Stomach (tissue), 9 donors: ENCODE data around the gene CELSR1. TPM values are rescaled to one million over a fixed set of nuclear protein-coding genes. Genes with fewer than 3 reads are reported as not detected.
"Not testable (repeated sequence)": the region's sequence is repeated elsewhere in the genome, so short reads cannot be mapped to it uniquely, and the experiment has no call there.

Experiments
- DNase-seq, 2 donors: peaks; one replicate each; pipeline versions ENCODE4 v3.0.0 to v3.0.0-alpha.2; 2013 to 2019
- H3K27ac ChIP-seq, 5 donors: fragments of 200-600 bp in 4 of 5; sonication (generic) in 4 of 5; one replicate each; pipeline ENCODE4 v1.5.1; 2013 to 2019; ENCODE audit warnings: mild to moderate bottlenecking in 1 of 5, moderate library complexity in 1 of 5
- H3K27me3 ChIP-seq, 3 donors: fragments of 200-600 bp; sonication (generic); one replicate each; pipeline ENCODE4 v1.5.1; 2017 to 2019; ENCODE audit warnings: mixed run types in 1 of 3
- H3K36me3 ChIP-seq, 4 donors: fragments of 200-600 bp; sonication (generic); 1 replicate in 3 of 4; 2 replicates in 1 of 4; pipeline ENCODE4 v1.5.1; 2016 to 2019
- H3K4me1 ChIP-seq, 4 donors: fragments of 200-600 bp; sonication (generic); one replicate each; pipeline ENCODE4 v1.5.1; 2016 to 2019
- H3K4me3 ChIP-seq, 4 donors: fragments of 200-600 bp; sonication (generic) in 3 of 4; one replicate each; pipeline ENCODE4 v1.5.1; 2016 to 2019; ENCODE audit warnings: mild to moderate bottlenecking in 1 of 4
- H3K9me3 ChIP-seq, 4 donors: fragments of 200-600 bp; sonication (generic); one replicate each; pipeline ENCODE4 v1.5.1; 2016 to 2019
- EP300 ChIP-seq: sonication (generic); formaldehyde crosslinking; IDR thresholded peaks from one replicate; pipeline ENCODE4 v1.6.1; 2017; ENCODE audit warnings: antibody characterized with exemption
- POLR2A ChIP-seq, 4 donors: fragments of 450-650 bp; IDR thresholded peaks; one replicate each; pipeline ENCODE4 v1.6.1; 2016; ENCODE audit warnings: antibody characterized with exemption in 4 of 4, control low read depth in 2 of 4, mild to moderate bottlenecking in 1 of 4, moderate library complexity in 1 of 4
- POLR2AphosphoS5 ChIP-seq, 3 donors: sonication (generic); formaldehyde crosslinking; IDR thresholded peaks; one replicate each; pipeline ENCODE4 v1.6.1; 2016; ENCODE audit warnings: antibody characterized with exemption in 3 of 3
- WGBS, 5 donors: extraction: QIAGEN DNeasy Blood & Tissue Kit in 3 of 5; methylation state at CpG; one replicate each; pipeline versions ENCODE4 v1.1.5 to v1.1.7; 2013 to 2018; 5-methylcytosine and 5-hydroxymethylcytosine counted together
- intact Hi-C: fragments of 100-400 bp; cut with DNase I; formaldehyde crosslinking; loops from one replicate; pipeline ENCODE4 v1.15.1; 2023; ENCODE audit warnings: low total_unique reads
- polyA plus RNA-seq, 3 donors: library from polyadenylated mRNA; stranded (reverse); fragments of 200-250 nt; gene quantifications; one replicate each; pipeline ENCODE4 v1.2.3, GENCODE V29; 2013
- total RNA-seq, 5 donors: library from RNA; depleted of rRNA; stranded (reverse); fragments of >200 nt; gene quantifications; one replicate each; pipeline versions ENCODE4 v1.1.0 to v1.2.3, GENCODE V29; 2014 to 2016
- TF ChIP-seq, protein P1 (sequence below), 7 experiments: fragments of 450-650 bp in 4 of 7; fragments of 200-600 bp in 3 of 7; sonication (generic) in 3 of 7; IDR thresholded peaks; one replicate each; pipeline ENCODE4 v1.5.1; 2016 to 2019; ENCODE audit warnings: antibody characterized with exemption in 7 of 7, control low read depth in 2 of 7, mild to moderate bottlenecking in 1 of 7
- donor health status: healthy with polysubstance abuse.
- donor health status: Bipolar disorder and iron deficiency.
- donor health status: healthy.

The CELSR1 gene
- total and polyA plus RNA-seq, 8 donors = 0.29 to 78.2 (median 13.4) TPM

DNA sequence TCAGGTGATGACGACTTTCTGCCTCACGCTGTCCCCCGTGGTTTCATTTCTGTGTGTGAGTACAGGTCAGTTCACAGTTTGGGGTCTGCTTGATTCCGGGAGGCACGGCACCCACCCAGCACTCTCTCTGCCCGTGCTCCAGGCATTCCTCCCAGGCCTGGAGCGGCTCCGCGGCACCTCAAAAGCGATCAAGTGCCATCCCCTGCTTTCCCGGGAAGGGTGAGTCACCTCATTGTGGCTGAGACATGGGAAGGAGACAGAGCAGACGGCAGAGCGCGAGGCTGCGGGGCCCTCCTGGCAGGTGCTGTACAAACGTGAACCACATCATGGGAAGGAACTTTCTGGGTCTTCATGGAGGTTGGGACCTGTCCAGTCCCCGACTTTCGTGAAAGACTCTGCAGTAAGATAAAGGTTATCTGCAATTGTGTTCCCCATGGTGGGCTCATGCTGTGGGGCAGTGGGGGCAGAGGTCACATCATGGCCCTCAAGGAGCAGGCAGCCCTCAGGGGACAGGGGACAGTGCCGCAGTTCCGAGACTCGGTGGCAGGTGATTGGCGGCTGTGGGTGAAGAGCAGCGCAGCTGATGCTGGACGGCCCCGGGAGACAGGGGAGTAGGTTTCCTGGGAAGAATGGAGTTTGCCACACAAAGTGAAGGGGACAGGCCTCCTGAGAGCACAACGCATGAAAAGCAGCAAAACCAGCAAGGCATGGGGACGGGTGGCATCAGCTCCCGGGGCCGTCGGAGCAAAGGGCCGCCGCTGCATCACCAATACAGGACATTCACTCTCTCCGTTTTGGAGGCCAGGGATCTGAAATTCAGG is 65.3 kb downstream of the CELSR1 start:
- H3K4me1 ChIP-seq = peaks cover 0 to 6% (median 3%) of the 10 kb centered on the region in 4 donors
- WGBS, 5 donors = 84 to 92% (median 91%) methylated on average over 33 of the region's 33 CpGs
- H3K36me3 ChIP-seq = no peaks in the 10 kb centered on the region
- TF ChIP-seq POLR2A (IDR thresholded peaks at IDR 0.05) (no peak), EP300 (no peak), POLR2AphosphoS5 (IDR thresholded peaks at IDR 0.05) (no peak)
- TF ChIP-seq, protein P1, sequence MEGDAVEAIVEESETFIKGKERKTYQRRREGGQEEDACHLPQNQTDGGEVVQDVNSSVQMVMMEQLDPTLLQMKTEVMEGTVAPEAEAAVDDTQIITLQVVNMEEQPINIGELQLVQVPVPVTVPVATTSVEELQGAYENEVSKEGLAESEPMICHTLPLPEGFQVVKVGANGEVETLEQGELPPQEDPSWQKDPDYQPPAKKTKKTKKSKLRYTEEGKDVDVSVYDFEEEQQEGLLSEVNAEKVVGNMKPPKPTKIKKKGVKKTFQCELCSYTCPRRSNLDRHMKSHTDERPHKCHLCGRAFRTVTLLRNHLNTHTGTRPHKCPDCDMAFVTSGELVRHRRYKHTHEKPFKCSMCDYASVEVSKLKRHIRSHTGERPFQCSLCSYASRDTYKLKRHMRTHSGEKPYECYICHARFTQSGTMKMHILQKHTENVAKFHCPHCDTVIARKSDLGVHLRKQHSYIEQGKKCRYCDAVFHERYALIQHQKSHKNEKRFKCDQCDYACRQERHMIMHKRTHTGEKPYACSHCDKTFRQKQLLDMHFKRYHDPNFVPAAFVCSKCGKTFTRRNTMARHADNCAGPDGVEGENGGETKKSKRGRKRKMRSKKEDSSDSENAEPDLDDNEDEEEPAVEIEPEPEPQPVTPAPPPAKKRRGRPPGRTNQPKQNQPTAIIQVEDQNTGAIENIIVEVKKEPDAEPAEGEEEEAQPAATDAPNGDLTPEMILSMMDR (IDR thresholded peaks at IDR 0.05) = no peak
- intact Hi-C loops = no loop called here
- no peak overlapping the region for H3K27ac ChIP-seq
- H3K4me3 ChIP-seq = no peak overlapping the region
- H3K27me3 ChIP-seq = peaks cover 0 to 9% (median 0%) of the 10 kb centered on the region in 3 donors
- H3K9me3 ChIP-seq = peaks cover 0 to 4% (median 0%) of the 10 kb centered on the region in 4 donors
- DNase-seq = no peak

DNA sequence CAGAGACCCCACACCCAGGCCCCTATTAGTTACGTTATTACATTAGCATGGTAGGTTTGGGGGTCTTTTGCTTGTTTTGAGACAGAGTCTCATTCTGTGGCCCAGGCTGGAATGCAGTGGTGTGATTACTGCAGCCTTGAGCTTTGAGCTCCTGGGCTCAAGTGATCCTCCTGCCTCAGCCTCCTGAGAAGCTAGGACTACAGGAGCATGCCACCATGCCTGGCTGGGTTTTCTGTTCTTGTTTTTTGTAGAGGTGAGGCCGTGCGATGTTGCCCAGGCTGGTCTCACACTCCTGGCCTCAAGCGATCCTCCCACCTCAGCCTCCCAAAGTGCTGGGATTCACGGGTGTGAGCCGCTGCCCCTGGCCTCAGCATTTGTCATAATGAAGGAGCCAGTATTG is 66.1 kb downstream of the CELSR1 start:
- H3K9me3 ChIP-seq, intact Hi-C loops, H3K27ac ChIP-seq, H3K27me3 ChIP-seq, H3K4me3 ChIP-seq, DNase-seq, H3K36me3 ChIP-seq: not testable (repeated sequence)
- WGBS, 5 donors = 92 to 96% (median 94%) methylated on average over 6 of the region's 6 CpGs
- peaks cover 1 to 10% (median 6%) of the 10 kb centered on the region in 4 donors for H3K4me1 ChIP-seq

DNA sequence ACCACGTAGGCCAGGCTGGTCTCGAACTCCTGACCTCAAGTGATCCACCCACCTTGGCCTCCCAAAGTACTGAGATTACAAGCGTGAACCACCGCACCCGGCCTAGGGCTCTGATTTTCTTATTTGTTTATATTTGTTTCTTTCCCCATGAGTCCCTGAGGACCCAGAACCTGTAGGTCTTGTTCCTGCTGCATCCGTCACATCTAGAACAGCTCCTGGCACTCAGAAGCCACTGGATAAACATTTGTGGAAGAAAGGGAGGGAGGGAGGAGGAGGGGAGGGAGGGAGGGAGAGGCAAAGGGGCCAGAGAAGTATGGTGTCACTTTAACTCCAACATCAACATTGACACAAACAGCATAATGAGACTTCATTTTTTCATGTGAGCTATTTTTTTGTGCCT is 67.7 kb downstream of the CELSR1 start:
- intact Hi-C loops = no loop called here
- Histone ChIP-seq H3K36me3 (no peaks in the 10 kb centered on the region), H3K27me3 (peaks cover 0 to 23% (median 0%) of the 10 kb centered on the region in 3 donors), H3K9me3 (no peaks in the 10 kb centered on the region), H3K4me1 (peaks cover 9 to 25% (median 21%) of the 10 kb centered on the region in 4 donors), H3K4me3 (no peak overlapping the region), H3K27ac (no peak overlapping the region)
- WGBS, 5 donors = 31 to 40% (median 35%) methylated on average over 6 of the region's 6 CpGs
- TF ChIP-seq, protein P1 (IDR thresholded peaks at IDR 0.05) = no peak
- no peak for TF ChIP-seq POLR2AphosphoS5 (IDR thresholded peaks at IDR 0.05)
- TF ChIP-seq POLR2A (IDR thresholded peaks at IDR 0.05) = no peak
- TF ChIP-seq EP300 = no peak
- peak; percentile 60 to 67 for DNase-seq

DNA sequence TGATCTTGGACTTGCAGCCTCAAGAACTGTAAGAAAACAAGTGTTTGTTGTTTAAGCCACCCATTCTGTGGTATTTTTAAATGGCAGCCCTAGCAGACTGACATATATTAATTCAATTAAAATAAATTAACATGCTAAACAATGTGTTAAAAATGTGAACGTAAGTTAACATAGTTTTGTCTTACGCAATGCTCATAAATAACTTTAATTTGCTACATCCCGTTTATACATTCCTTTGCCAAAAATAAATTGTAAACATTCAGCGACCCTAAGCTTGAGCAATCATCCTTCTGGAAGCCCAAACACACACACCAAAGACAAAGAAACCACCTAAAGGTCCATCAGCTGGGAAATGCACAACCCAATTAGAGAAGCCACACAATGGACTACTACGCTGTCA is 70.4 kb downstream of the CELSR1 start:
- H3K27me3 ChIP-seq = peaks cover 0 to 19% (median 0%) of the 10 kb centered on the region in 3 donors
- 64 to 71% (median 69%) methylated on average over 5 of the region's 5 CpGs for WGBS, 5 donors
- peaks cover 0 to 12% (median 6%) of the 10 kb centered on the region in 4 donors for H3K36me3 ChIP-seq
- no peaks in the 10 kb centered on the region for H3K9me3 ChIP-seq
- H3K27ac ChIP-seq = no peak overlapping the region
- H3K4me3 ChIP-seq = no peak overlapping the region
- intact Hi-C loops = no loop called here
- DNase-seq = no peak
- H3K4me1 ChIP-seq = peaks cover 9 to 25% (median 22%) of the 10 kb centered on the region in 4 donors
- TF ChIP-seq EP300 = no peak
- TF ChIP-seq POLR2AphosphoS5 (IDR thresholded peaks at IDR 0.05) = no peak
- TF ChIP-seq, protein P1 (IDR thresholded peaks at IDR 0.05) = no peak
- no peak for TF ChIP-seq POLR2A (IDR thresholded peaks at IDR 0.05)

DNA sequence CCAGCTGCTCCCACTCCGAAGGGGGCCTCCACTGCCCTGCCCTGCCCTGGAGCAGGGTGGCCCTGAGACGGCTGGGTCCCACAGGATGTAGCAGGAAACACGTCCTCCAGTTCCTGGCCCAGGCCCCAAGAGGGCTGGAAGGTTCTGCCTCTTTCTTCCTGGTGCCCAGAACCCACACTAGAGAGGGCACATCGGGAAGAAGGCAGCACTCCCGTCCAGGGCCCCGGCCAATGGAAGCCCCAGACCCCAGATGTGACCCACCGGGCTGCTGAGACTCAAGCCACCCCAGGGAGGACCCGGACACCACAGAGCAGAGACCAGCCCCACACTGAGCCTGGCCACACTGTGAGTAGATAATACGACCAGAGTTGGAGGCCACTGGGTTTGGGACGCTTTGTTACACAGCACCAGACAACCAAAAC is 71.2 kb downstream of the CELSR1 start:
- 58 to 73% (median 67%) methylated on average over 10 of the region's 10 CpGs for WGBS, 5 donors
- TF ChIP-seq EP300 = no peak
- no peak for TF ChIP-seq POLR2AphosphoS5 (IDR thresholded peaks at IDR 0.05)
- no peak for TF ChIP-seq POLR2A (IDR thresholded peaks at IDR 0.05)
- TF ChIP-seq, protein P1 (IDR thresholded peaks at IDR 0.05) = no peak
- intact Hi-C loops = no loop called here

More for the DNA sequence above, 71.2 kb downstream of the CELSR1 start:
- peaks cover 9 to 23% (median 21%) of the 10 kb centered on the region in 4 donors for H3K4me1 ChIP-seq
- no peaks in the 10 kb centered on the region for H3K9me3 ChIP-seq
- H3K4me3 ChIP-seq = no peak overlapping the region
- peak overlapping the region; percentile 54 to 77 (median 73) for H3K27ac ChIP-seq
- H3K36me3 ChIP-seq = peaks cover 0 to 12% (median 6%) of the 10 kb centered on the region in 4 donors
- DNase-seq = no peak
- peaks cover 0 to 22% (median 0%) of the 10 kb centered on the region in 3 donors for H3K27me3 ChIP-seq
